Fibroblast of the aortic adventitia (primary cell): Measurements from ENCODE around the gene SLC11A2. TPM values are rescaled to one million over a fixed set of nuclear protein-coding genes. Genes with fewer than 3 reads are reported as not detected.

Experiments
- DNase-seq: peaks from one replicate; pipeline ENCODE4 v3.0.0-alpha.2; 2010; ENCODE audit warnings: low read depth
- H3K4me3 ChIP-seq: 2 replicates; pipeline ENCODE4 v1.5.1; 2011; ENCODE audit warnings: low read depth, mild to moderate bottlenecking, control low read depth, low read length, moderate library complexity
- total RNA-seq: library from RNA; depleted of rRNA; stranded (reverse); fragments of >200 nt; gene quantifications from 2 replicates; pipeline ENCODE4 v1.2.3, GENCODE V29; 2012; ENCODE audit warnings: low replicate concordance
- TF ChIP-seq, protein P1 (sequence below): IDR thresholded peaks from 2 replicates; pipeline ENCODE4 v1.5.1; 2011; ENCODE audit warnings: mild to moderate bottlenecking, low read length, control low read depth, inconsistent platforms; ENCODE audit not compliant: insufficient read depth

Gene SLC11A2
- total RNA-seq, 1 donor: 50.7 TPM

DNA sequence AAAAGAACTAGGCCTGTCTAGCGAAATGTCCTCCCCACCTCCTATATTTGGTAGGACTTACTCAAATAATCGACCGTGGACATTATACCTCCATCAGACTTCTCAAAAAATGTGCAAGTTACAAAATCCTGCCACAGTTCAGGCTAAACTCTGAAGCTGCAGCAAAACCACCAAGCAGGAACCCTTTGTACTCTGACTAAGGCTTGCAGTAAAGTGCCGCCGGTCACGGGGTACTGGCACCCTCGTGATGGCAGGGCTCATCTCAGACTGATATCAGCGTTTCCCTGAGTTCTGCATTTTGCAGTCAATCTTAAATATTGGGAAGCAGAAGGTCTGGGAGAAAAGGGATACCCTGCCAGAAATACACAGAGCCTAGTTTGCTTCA is 17.1 kb downstream of the SLC11A2 start:
- no peak for DNase-seq
- no peak overlapping the region for H3K4me3 ChIP-seq
- TF ChIP-seq, protein P1, sequence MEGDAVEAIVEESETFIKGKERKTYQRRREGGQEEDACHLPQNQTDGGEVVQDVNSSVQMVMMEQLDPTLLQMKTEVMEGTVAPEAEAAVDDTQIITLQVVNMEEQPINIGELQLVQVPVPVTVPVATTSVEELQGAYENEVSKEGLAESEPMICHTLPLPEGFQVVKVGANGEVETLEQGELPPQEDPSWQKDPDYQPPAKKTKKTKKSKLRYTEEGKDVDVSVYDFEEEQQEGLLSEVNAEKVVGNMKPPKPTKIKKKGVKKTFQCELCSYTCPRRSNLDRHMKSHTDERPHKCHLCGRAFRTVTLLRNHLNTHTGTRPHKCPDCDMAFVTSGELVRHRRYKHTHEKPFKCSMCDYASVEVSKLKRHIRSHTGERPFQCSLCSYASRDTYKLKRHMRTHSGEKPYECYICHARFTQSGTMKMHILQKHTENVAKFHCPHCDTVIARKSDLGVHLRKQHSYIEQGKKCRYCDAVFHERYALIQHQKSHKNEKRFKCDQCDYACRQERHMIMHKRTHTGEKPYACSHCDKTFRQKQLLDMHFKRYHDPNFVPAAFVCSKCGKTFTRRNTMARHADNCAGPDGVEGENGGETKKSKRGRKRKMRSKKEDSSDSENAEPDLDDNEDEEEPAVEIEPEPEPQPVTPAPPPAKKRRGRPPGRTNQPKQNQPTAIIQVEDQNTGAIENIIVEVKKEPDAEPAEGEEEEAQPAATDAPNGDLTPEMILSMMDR: no peak

DNA sequence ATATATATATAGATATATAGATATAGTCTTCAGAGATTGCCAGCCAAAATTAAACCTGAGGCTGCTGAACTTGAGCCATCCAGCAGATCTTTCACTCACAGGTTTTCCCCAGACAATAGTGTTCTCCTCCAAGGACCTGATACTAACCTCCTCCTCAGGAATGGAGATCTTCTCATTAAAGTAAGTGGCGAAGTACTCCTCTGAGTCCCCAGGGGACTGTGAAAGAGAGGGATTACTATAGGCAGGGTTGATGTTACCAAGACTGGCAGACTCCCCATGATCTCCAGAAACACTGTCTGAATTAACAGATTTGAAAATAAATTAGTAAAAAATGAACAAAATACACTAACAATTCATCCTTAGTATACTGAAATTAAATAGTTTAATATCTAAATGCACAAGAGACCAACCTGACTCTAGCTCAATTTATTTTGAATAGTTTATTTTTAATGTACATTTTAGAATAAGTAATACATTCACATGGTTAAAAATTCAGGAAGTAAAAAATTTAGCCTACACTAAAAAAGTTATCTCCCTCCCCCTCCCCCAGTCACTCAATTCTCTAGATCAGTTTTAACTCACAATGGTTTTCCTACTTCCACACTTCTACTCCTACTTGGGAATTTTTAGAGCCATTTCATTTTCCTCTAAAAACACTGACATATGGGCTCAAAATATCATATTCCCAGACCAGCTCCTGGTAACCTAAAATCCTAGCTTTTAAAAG is 17.7 kb downstream of the SLC11A2 start:
- TF ChIP-seq, protein P1: no peak
- H3K4me3 ChIP-seq: no peak overlapping the region
- DNase-seq: no peak

DNA sequence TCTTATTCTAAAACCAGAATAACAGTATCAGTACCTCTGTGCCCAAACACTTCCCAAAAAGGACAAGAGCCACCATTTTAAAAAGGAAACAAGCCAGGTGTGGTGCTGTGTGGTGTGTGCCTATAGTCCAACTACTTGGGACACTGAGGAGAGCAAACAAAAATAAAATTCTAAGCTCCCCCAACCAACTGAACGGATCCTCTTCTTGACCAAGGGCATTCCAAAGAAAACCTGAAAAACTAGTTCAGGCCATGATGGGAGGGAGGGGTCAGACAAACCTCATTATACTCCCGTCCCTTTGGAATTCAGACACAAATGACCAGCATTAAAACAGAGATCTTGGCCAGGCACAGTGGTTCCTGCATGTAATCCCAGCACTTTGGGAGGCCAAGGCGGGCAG is 20.5 kb downstream of the SLC11A2 start:
- H3K4me3 ChIP-seq: no peak overlapping the region
- TF ChIP-seq, protein P1: no peak
- no peak for DNase-seq

DNA sequence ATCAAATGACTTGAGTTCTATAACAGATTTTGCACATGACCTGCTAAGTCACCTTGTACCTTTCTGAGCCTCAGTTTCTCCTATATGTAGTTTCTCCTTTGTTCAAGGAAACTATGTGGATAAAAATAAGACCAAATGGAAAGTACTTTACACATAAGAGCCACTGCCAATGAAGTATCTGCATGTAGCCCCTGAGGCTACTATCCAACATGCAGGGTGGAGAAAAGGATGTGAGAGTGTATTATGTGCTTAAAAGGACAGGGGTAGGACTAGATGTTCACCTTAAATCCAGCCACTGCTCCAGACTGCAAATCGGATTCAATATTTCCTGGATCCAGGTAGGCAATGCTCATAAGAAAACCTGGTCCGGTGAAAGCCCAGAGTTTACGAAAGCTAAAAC is 21.2 kb downstream of the SLC11A2 start:
- TF ChIP-seq, protein P1: no peak
- H3K4me3 ChIP-seq: no peak overlapping the region
- no peak for DNase-seq

DNA sequence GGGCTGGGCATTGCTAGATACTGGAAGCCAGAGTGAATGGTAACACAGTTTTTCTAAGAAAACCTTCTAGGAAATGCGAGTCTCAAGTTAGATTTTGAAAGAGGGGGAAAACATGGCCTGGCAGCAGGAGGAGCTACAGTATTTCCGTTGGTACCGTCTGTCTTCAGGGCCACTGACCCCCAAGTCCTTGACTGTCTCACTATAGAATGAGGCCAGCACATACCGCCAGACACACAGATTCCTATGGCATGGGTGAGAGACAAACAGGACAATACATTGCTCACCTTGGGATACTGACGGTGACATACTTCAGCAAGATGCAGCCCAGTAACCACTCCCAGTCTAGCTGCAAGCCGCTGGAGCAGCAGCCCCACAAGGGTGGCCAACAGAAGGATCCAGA is 21.7 kb downstream of the SLC11A2 start:
- TF ChIP-seq, protein P1: no peak

DNA sequence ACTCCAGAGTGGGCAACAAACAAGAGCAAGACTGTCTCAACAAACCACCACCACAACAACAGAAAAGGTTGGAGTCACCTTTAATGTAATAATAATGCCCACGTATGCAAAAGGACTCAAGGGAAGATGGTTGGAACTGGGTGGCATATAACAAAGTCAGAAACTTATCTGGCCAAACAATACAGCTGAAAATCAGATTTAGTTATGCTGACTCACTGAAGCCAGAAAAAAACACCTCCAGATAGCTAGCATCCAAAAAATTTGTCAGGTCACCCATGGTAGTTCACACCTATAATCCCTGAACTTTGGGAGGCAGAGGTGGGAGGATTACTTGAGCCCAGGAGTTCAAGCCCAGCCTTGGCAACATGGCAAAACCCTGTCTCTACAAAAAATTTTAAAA is 24.4 kb downstream of the SLC11A2 start:
- DNase-seq: no peak
- TF ChIP-seq, protein P1: no peak
- H3K4me3 ChIP-seq: no peak overlapping the region

More for the DNA sequence above, 21.7 kb downstream of the SLC11A2 start:
- no peak for DNase-seq
- H3K4me3 ChIP-seq: no peak overlapping the region

DNA sequence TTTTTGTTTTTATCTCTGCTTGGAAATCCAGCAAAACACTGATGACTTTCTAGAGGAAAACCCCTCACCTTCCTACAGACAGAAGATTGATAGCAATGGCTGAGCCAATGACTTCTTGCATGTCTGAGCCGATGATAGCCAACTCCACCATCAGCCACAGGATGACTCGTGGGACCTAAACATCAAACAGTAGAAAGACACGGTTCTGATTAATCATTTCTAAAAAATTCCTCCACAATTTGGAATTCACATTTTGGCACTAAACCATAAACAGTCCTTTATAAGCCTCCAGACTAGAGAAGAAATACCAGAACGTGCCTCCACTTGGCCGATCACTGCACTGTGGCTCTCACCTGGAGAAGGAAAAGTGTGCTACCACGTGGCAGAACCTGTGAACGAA is 25.9 kb downstream of the SLC11A2 start:
- TF ChIP-seq, protein P1: no peak
- peak; percentile 73 for DNase-seq
- H3K4me3 ChIP-seq: no peak overlapping the region
